Measurements from ENCODE around the gene KLF11.

KLF11 gene

DNA sequence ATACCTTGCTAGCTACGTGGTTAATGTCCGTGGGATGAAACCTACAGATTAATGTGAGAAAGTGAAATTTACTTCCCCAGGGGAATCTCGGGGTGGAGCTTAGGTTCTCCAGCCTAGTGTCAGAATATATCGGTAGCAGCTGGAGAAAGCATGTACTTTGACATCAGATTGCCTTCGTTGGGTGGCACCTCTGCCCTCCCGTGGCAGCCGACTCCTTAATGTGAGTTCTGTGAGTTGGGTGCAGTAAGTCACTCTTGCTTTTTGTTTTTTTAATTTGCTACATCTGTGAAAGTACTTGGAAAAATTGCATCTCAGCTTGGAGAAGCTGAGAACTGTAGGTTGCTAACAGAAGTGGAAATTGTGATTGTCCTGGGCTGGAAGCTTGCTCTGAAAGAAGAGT is 3.6 kb downstream of the KLF11 start:
- TF ChIP-seq JUND (IDR thresholded peaks at IDR 0.05; ENCODE audit: low read depth) = no peak
- DNase-seq (ENCODE audit: low read depth in 1 of 2, low spot score in 1 of 2) = no peak
- in situ Hi-C loops (cut with HindIII; ENCODE audit: low pct_unique_long_range_greater_than_20kb, low sequenced_read_pairs) = no loop called here

DNA sequence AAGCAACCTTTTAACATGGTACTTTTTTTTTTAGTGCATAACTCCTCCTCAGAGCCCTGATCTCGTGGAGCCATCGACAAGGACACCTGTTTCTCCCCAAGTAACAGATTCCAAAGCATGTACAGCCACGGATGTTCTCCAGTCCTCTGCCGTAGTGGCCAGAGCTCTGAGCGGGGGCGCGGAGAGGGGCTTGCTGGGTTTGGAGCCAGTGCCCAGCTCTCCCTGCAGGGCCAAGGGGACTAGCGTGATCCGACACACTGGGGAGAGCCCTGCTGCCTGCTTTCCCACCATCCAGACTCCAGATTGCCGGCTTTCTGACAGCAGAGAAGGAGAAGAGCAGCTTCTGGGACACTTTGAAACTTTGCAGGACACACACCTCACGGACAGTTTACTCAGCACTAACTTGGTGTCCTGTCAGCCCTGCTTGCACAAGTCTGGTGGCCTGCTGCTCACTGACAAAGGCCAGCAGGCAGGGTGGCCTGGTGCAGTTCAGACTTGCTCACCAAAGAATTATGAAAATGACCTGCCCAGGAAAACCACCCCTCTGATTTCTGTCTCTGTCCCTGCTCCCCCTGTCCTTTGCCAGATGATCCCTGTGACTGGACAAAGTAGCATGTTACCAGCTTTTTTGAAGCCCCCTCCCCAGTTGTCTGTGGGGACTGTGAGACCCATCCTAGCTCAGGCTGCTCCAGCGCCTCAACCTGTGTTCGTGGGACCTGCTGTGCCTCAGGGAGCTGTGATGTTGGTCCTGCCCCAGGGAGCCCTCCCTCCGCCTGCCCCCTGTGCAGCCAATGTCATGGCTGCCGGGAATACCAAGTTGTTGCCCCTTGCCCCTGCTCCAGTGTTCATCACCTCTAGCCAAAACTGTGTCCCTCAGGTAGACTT is 4.5 kb downstream of the KLF11 start:
- no peak for TF ChIP-seq JUND (IDR thresholded peaks at IDR 0.05; ENCODE audit: low read depth)
- in situ Hi-C loops (cut with HindIII; ENCODE audit: low pct_unique_long_range_greater_than_20kb, low sequenced_read_pairs) = no loop called here
- DNase-seq (ENCODE audit: low read depth in 1 of 2, low spot score in 1 of 2) = no peak

DNA sequence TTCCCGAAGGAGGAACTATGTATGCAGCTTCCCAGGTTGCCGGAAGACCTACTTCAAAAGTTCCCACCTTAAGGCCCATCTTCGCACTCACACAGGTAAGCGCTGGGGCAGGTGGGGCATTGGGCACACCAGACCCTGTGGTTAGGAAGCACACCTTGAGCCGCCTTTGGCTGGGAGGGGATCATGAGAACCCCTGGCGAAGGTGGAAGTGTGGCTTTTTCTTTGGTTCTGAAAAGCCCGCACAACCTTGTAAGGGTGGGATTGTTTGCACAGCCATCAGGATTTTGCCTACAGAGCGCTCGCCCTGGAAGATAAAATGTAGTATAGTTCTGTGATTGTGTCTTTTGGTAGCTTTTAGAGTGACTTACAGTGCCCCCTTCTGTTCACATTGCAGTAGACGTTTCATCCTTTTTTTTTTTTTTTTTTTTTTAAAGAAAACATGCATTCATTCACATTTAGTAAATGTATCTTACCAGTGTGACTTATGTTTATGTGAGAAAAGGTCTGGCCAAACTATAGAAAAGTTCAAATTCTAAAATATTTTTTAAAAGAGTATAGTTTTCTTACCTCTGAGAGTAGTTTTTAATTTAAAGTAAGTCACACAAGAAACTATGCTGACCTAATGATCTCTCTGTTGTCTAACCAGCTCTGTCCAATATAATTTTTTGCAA is 5.3 kb downstream of the KLF11 start:
- in situ Hi-C loops (cut with HindIII; ENCODE audit: low pct_unique_long_range_greater_than_20kb, low sequenced_read_pairs) = no loop called here
- peak; percentile 32 to 46 for DNase-seq (ENCODE audit: low read depth in 1 of 2, low spot score in 1 of 2)
- TF ChIP-seq JUND (IDR thresholded peaks at IDR 0.05; ENCODE audit: low read depth) = no peak

DNA sequence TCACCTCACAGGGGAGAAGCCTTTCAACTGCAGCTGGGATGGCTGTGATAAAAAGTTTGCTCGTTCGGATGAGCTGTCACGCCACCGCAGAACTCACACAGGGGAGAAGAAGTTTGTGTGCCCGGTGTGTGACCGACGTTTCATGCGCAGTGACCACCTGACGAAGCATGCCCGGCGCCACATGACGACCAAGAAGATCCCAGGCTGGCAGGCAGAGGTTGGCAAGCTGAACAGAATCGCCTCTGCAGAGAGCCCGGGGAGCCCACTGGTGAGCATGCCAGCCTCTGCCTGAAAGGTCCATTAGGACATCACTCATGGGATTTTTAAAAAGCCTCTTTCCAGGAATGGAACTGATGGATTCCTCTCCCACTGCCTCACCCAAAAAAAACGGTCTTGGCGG is 8.9 kb downstream of the KLF11 start:
- no peak for DNase-seq (ENCODE audit: low read depth in 1 of 2, low spot score in 1 of 2)
- in situ Hi-C loops (cut with HindIII; ENCODE audit: low pct_unique_long_range_greater_than_20kb, low sequenced_read_pairs) = no loop called here
- TF ChIP-seq JUND (IDR thresholded peaks at IDR 0.05; ENCODE audit: low read depth) = no peak

DNA sequence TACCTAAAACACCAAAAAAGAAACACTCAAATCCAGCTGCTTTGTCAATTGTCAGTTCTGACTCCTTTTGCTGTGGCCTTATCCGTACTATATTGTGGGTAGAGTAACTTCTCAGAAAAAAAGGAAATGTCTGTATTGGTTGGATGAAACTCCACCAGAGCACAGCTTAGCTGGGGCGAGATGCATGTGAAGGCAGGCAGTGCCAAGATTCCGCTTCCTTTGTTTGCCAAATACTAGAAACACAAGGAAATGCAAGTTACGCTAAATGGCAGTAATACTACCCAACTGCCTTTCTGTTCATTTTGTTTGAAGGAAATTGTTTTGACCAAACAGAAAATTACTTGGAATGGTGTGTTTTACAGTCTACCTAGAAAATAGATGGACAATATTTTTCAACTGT is 10.0 kb downstream of the KLF11 start:
- in situ Hi-C loops (cut with HindIII; ENCODE audit: low pct_unique_long_range_greater_than_20kb, low sequenced_read_pairs) = no loop called here
- DNase-seq (ENCODE audit: low read depth in 1 of 2, low spot score in 1 of 2) = no peak
- TF ChIP-seq JUND (IDR thresholded peaks at IDR 0.05; ENCODE audit: low read depth) = no peak

DNA sequence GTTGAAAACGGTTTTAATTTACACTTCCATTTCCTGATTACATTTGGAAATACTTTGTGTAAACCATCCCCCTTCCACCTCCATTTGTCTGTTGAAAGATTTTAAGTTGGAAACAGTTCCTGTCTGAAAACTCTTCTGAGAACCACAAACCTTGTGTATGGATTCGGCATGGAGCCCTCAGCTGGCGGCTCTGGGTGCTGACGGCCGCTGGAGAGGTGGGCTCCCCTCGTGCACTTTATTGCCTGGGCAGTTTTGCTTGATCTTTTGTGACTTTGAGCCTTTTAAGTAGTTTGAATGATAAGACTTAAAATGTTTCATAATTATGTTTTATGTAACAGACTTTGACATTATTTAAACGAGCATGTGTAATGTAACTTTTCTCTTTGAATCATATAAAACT is 11.1 kb downstream of the KLF11 start:
- TF ChIP-seq JUND (IDR thresholded peaks at IDR 0.05; ENCODE audit: low read depth) = no peak
- DNase-seq (ENCODE audit: low read depth in 1 of 2, low spot score in 1 of 2) = no peak
- in situ Hi-C loops (cut with HindIII; ENCODE audit: low pct_unique_long_range_greater_than_20kb, low sequenced_read_pairs) = no loop called here

DNA sequence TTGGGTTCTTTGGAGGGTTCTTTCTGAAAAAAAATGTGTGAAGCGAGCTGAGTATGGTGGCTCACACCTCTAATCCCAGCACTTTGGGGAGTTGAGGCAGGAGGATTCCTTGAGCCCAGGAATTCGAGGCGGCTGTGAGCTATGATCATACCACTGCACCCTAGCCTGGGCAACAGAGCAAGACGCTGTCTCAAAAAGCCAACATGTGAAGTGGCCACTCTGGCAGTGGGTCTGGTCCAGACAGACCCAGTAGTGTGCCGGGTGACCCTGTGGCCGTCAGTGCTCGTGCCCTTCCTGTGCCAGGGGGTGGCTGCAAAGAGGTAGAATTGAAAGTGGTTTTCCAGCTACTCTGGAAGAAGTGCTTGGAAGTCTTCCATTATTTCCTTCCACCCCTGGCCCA is 11.6 kb downstream of the KLF11 start:
- DNase-seq (ENCODE audit: low read depth in 1 of 2, low spot score in 1 of 2) = no peak
- in situ Hi-C loops (cut with HindIII; ENCODE audit: low pct_unique_long_range_greater_than_20kb, low sequenced_read_pairs) = no loop called here
- TF ChIP-seq JUND (IDR thresholded peaks at IDR 0.05; ENCODE audit: low read depth) = no peak

DNA sequence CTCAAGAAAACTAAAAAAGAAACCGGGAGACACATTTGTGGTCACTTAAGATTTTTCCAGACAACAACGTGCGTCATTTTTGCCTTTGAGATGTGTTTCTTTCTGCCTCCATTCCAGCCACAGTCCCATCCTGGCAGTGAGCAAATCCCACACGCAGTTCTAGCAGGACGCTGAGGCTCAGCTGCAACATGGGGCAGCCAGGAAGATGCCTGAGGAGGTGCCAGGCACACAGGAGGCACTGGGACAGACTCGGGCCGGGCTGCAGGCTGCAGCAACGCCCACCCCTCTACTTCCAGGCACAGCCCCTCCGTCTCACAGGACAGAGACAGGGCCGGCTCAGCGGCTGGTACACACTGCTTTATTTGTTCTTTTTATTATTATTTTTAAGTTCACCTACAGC is 13.1 kb downstream of the KLF11 start:
- TF ChIP-seq JUND (IDR thresholded peaks at IDR 0.05; ENCODE audit: low read depth) = no peak
- in situ Hi-C loops (cut with HindIII; ENCODE audit: low pct_unique_long_range_greater_than_20kb, low sequenced_read_pairs) = no loop called here
- no peak for DNase-seq (ENCODE audit: low read depth in 1 of 2, low spot score in 1 of 2)

DNA sequence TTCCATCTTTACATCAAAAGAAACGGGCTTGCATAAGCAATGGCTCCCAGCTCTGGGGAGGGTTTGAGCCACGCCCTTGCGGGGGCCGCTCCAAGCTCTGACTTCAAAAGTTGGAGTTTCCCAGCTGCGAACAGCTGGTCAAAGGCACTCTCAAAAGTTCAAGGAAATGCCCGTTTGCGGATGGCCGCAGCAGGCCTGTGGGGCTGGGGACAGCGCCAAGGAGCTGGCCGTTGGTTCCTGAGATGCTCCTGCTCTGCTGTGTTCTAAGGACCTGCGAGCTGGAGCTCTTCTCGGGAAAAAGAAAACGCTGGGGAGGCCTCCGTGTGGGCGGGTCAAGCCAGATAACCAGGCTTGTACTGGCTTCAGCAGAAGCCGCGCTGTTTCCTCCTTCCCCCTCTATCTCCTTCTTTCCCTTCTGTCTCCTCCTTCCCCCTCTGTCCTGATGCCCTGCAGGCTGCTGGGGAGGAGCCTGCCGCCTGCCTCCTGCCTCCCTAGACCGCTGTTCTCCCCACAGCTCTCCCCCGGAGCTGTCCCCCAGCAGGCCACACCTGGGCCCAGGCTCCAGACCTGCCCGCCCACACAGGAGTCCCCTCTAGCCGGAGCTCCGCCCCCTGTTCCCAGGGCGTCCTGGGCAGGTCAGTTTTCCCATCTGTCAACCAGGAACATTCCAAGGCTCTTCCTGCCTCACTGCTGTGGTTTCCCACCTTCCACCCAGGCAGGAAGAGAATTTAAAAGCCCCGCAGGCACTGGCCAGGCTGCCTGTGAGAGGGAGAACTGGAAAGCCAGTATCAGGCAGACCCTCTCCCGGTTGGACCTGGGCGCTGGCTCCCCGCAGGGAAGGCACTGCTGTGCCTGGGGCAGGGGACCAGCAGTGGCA is 14.1 kb downstream of the KLF11 start:
- in situ Hi-C loops (cut with HindIII; ENCODE audit: low pct_unique_long_range_greater_than_20kb, low sequenced_read_pairs) = no loop called here
- peak; percentile 39 to 55 for DNase-seq (ENCODE audit: low read depth in 1 of 2, low spot score in 1 of 2)
- TF ChIP-seq JUND (IDR thresholded peaks at IDR 0.05; ENCODE audit: low read depth) = no peak

DNA sequence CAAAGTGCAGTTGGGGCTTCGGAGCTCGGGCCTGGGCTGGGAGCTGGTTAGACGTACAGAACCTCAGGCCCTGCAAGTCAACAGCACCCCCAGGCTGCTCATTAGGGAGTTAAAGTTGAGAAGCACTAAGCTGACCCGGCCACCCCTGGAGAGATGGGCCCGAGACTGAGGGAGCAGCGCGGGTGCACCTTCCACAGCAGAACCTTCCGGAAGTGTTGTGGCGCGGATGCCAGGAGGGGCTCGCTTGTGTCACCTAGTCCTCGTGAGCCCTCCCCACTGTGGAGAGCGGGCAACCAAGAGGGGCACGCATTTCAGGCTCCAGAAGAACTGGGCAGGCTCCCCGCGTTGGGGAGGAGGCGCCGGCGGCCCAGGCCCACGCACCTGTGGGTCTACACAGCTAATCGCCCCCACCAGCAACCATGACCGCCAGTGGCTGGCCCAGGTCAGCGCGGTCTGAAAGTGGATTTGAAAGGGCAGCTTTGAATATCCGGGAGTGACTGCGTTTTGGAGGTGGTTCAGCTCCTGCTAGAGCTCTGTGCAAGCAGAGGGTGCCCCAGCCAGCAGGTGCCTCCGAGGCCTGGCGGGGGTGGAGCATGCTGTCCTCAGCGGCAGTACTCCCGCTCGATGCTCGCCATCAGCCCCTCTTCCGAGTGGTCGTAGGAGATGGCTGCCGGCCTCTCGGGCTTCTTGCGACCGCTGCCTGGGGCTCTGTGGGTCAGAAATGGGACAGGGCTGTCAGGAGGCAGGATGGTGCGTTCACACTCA is 15.1 kb downstream of the KLF11 start:
- no peak for TF ChIP-seq JUND (IDR thresholded peaks at IDR 0.05; ENCODE audit: low read depth)
- in situ Hi-C loops (cut with HindIII; ENCODE audit: low pct_unique_long_range_greater_than_20kb, low sequenced_read_pairs) = no loop called here
- DNase-seq (ENCODE audit: low read depth in 1 of 2, low spot score in 1 of 2) = no peak

DNA sequence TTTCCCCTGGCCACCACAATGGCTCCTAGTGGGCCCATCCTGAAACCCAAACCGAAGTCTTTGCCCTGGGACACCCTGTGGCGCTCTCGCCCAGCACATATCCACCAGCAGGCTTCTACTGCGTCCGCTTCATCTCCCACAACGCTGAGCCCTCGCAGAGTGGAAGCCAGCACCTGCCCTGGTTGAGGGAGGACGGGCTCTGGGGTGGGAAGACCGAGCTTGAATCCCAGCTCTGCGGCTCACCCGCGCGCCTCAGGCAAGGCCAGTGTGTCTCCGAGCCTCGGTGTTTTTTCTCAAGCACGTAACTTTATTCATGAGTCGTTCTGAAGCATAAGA is 15.6 kb downstream of the KLF11 start:
- no peak for DNase-seq (ENCODE audit: low read depth in 1 of 2, low spot score in 1 of 2)
- in situ Hi-C loops (cut with HindIII; ENCODE audit: low pct_unique_long_range_greater_than_20kb, low sequenced_read_pairs) = no loop called here
- TF ChIP-seq JUND (IDR thresholded peaks at IDR 0.05; ENCODE audit: low read depth) = no peak

Measured in T47D (cell line).